ENCODE measurements around the gene RARB.

RARB gene

DNA sequence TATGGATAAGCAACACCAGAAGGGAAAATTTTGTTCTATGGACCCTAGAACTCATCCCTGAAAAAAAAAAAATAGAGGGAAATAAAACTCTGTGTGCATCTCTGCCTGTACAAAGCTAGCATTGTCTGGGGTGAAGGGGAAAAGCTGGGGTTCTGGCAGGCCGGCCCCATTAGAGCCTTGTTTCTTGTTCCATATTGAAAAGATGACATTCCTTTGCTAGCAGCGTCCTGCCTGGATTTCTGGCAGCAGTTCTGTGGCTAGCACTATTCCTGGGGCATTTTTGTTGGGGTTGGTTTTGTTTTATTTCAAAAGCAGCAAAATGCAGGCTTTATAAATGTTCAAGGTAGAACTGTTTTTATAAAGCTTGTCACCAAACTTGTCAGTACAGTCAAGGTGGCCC, 45.2 kb downstream of the RARB start:
- DNase-seq = no peak

DNA sequence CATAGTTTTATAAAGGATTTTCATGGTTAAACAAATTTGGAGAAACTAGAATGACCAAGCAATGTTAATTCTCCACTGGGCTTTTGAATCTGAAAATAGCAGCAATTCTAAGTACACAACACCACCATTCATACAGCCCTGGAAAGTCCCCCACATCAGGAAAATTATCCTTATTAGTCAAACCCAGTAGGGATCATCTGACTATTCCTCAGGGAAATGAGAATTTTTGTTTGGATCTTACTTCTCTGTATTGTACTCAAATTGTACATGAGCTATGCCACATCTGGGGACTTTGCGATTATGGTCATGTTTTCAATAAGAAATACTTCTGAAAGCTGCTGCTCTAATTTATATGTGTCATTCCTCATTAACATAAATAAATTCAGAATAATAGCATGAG, 46.0 kb downstream of the RARB start:
- no peak for DNase-seq

DNA sequence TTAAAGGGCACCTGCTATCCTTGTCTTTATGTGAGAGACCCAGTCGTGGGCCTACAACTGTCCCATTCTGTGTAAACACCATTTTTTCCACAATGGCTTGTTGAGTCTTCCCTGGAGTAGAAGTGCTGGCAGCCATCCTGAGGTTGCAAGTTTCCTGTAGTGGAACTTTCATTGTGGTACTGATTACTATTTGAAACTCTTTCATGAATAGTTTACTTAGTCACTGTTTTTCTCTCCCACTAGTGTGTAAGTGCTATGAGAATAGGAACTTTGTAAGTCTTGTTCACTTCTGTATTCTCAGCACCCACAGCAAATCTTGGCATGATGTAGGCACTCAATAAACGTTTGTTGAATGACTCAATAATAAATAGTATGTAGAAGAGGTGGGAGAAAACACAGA, 48.6 kb downstream of the RARB start:
- DNase-seq = no peak

DNA sequence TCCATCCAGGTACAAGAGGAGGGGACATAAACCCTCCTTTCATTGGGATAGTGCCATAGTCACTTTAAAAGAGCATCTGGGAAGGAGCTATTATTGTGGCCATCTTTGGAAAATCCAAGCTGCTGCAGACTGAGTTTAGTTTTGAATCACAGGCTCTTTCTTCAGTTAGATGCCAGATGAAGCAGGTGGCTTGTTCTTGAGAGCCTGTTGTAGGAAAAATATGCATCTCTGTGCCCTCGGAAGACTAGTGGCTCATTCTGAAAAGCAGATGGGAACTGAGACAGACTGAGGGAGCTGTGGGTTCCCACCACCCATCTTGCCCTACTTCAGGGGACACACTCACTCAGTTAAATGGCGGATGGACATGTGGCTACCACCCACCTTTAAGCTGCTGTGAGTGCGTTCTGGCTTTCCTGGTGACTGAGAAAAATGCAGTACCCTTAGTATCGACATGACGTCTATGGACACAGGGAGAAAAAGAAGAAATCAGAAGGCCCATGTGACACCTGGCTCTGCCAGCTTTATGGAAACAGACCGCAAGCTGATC, 50.2 kb downstream of the RARB start:
- no peak for DNase-seq

DNA sequence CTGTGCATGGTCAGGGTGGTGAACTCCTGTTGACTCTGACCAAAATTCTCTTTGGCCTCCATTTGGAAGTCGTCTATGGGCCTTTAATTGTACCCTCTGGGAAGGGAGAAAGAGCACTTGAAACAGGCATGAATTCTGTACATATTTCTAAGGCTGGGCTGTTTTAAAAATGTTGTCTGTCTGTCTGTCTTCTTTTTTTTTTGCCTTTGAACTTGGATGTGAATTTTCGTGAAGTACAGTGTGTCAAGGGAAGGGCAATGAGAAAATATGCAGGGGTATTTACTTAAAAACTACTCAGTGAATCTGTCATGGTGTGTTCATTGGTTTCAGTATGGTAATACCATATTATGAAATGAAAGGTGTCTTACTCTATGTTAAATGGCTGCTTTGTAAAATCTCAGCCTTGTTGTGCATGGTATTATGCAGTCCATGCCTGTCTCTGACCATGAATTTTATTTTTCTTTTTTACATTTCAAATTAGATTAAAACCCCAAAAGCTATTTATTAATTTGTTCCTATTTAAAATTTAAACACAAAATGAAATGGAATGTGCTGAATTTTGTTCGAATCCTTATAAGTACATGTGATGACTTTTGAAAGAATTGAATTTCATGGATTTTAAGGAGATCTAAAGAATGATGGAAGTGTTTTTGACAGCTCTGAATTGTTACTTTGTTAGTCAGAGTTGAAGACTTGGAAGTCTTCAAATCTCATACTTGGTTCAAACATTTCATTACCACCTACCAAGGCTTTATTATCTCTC, 51.1 kb downstream of the RARB start:
- DNase-seq = no peak

DNA sequence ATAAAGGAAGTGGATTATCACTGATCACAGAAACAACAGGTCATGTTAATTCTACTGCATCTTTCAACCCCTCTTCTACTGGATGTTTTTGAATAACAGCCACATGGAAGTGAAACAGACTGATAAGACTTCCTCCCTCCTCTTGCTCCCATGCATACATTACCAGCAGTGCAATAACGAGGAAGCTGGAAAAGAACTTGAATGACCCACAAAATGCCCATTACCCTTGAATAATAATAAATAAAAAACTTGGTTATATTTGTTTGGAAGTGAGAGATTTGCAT, 51.6 kb downstream of the RARB start:
- no peak for DNase-seq

DNA sequence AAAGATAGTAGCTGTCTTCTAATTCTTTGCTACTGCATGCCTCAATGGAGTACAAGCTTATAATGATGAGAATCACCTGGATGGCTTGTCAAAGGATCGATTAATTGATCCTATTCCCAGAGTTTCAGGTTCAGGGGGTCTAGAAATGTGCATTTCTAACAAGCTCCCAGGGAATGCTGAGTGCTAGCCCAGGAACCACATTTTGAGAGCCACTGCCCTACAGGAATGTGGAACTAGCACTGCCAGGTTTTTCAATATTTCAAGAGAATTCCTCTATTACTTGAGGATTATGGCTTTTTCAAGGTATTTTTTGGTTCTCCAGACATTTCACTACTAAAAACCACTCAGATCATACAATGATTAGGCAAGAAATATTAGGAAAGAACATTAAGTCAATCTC, 52.7 kb downstream of the RARB start:
- DNase-seq = no peak

DNA sequence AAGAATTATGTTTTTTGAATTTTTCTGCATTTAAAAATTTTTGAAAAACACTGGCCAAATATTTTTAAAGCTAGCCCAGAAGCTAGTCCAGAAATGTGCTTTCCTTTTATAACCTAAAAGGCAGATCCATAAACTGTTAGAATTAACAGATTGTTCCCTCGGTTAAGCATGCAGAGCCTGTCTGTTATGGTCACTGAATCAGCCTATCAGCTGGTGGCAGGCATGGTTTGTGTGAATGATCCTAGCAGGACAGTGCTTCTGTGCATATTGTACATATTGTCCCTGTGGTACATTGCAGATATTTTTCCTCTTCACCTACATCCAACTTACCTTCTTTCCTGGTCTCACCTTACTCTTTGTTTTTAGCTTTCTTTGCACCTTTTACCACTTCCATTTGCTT, 53.3 kb downstream of the RARB start:
- DNase-seq = no peak

DNA sequence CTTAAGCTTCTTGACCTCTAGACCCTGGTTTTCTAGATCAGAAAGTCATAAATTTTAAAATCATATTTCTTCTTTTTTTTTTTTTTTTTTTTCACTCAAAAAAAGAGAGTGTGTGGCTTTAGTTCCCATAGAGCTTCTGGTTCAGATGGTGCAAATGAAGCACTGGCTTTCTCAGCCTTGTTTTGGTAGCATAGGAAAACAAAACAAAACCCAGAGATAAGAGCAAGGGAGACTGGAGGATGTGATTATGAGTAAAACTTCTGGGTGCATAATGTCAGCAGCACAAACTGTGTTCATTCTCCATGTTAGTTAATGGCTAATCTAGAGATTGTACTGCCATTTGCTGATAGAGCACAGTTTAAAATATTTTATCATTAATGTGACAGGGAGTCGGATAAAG, 55.4 kb downstream of the RARB start:
- no peak for DNase-seq

DNA sequence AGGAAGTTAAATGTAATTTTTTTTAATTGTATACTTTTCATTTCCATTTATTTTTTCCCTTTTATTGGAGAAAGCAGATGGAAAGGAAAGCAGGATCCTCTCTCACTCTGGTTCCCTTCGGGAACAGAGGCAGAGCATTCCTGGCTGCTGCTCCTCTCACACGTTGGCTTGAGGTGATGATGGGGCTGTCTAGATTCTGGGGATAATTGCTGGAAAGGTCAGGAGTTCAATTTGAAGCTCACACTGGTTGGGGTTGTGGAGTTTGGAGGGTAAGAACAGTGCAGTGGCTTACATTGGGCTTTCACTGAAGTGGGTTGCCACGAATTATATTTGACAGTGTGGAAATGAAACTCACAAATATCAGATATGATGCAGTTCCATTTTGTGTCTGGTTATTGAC, 57.6 kb downstream of the RARB start:
- DNase-seq = no peak

DNA sequence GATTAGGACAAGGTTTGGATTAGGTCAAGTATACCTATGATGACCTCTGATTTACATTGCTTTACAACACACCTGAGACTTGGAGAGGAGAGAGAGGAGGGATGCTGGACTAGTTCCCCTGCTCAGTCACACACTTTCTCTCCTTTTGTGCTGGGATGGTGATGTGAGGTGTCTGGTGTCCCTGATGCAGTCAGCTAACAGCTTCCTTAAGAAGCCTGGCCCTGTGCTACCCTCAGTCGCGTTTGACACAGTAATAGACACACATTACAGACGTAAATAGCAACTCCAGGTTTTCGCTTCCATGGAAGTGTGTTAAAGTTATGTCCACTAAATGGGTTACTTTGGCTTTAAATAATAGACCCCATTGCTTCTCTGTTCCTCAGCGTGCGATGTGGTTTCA, 58.9 kb downstream of the RARB start:
- DNase-seq = no peak

DNA sequence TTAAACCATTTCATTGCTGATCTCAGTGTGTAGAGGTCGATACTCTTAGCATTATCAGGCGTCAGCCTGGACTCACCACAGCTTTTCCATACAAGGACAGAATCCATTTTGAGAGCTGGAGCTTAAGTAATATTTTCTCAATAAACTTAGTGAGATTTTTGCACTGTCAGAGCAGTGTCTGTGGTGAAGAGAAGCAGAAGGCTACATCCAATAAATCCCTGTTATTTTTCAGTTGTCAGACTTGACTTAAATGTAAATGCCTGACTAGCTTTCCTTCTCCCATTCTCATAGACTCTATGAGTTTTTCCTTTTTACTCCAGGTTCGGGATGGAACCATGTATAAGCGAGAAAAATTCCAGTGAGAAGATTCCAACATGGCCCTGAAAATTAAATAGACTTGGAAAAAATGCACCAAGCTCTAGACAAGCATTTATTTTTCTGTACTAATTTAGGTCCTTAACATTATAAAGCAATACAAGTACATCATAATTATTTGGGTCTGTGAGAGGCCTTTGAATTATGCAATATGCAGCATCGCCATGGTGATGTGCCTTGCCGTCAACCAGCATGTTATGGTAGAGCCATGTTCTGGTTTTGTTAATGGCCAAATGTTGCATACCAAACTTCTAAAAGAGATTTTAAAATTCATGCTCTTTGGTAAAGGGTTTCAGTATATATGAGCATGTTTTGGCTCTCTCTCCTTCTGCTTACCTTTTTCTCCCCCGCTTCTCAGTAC, 62.0 kb downstream of the RARB start:
- no peak for DNase-seq

DNA sequence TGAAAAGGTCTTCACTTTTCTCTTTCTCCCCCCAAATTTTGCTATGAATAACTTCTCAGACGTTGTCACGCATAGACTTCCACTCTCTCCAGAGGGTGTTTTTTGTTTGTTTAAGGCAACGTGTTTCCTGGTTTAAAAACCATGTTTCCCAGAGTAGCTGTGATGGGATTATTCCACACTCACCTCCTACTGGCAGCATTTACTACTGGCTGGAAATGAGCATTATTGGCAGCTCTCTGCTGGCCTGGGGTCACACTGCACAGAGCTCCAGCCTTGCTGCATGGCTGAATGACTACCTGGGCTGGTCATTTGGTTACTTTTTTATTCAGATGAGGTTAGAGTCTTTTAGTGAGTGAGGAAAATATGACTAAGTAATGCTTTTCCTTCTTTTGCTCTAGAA, 65.2 kb downstream of the RARB start:
- no peak for DNase-seq

DNA sequence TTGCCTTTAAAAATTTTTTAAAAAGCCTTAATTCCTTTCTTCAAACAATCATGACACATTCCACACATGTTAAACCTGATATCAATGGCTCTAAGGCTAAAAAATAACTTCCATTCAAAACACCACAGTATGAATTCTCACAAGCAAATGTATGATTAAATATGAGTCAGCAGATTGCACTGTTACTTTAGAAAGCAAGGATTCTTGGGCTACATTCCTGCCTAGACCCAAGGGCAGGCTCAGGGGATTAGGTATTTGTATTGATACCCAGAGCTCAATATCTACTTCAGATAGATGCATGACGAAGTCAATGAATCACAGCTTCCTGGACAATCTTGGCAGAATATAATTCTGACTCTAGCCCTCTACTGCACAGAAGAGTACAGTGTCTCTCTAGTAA, 65.7 kb downstream of the RARB start:
- DNase-seq = no peak

DNA sequence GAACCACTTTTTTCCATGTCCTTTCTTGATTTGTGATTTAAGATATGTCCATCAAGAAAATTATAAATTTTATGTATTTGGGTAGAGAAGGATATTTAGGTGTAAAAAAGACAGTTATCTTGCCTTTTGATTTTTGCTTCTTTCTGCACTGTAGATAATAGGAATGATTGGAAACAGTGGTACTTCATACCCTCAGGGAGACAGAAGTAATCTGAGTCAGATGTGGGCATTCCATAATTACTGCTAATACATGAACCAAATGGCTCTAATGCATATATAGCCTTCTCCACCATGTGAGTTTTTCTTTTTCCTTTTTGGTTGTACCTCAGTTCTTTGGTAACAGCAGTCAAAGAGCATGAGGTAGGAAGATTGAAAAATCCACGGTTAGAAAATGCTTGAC, 67.2 kb downstream of the RARB start:
- DNase-seq = no peak

DNA sequence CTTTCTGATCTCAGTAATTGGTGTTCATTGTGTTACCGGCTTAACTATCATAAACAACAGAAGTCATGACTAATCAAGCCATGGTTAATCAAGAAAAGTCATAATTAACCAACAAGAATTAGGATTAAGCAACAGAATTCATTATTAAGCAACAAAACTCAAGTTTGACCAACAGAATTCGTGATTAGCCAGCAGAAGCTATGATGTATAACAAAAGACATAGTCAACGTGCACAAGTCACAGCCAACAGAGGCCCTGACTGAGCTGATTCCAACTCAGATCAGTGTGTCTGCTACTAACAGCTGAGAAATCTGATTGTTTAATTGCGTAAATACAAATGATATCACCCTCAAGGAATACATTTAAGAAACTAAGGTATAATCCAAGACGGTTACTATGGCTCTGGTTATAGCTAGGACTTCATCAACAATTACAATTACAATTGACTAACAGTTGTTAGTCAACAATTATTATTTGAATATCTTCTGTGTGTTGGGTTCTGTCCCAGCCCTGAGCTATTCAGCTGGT, 67.7 kb downstream of the RARB start:
- no peak for DNase-seq

DNA sequence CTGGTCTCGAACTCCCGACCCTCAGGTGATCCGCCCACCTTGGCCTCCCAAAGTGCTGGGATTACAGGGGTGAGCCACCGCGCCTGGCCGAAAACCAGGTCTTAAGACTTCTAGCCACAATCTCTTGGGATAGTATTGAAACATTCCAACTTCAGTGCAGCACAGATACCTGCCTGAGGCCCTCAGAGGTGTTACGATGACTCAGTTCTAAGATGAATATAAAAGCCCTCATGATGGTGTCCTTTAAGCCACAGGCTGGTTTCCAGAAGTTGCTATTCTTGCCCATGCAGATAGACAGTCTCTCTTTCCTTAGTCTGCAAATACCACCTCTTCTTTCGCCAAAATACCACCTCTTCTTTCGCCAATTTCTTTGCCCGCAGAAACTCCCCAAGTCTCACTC, 69.0 kb downstream of the RARB start:
- DNase-seq = no peak

DNA sequence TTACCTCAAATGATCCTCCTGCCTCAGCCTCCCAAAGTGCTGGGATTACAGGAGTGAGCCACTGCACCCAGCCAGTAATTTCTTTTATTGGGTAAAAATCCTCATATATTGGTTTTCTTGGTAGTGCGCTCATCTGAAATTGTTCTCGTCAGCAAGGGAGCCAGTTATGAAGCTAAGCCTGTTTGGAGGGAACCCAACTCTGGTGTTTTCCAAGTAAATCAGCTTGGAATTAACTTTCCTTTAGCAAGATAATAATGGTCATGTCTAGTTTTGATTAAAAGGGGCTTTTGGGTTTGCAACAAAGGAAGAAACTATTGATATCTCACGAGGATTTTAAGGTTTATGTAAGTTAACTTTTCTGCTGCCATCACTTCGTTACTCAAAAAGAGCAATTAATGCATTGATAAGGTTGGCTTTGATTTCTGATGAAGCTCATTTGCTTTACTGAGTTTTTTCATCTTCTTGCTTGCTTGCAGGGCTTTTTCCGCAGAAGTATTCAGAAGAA, 72.7 kb downstream of the RARB start:
- no peak for DNase-seq

DNA sequence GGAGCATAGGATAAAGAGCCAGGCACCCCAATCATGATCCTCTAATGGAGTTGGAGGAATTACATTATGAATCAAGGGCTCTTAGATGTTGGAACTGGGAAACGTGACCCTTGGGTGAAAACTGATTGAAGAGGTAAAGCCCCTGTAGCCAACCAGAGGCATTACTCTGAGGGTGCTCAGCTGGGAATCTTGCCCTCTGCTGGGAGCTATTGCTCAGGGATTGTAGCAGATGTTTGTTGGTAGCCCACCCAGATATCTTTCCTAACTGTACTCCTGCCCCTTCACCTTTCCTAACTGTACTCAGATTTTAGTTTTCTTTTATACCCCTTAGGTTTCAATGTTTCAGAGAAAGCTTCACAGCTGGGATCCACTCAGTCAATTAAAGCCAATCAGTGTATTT, 74.2 kb downstream of the RARB start:
- DNase-seq = no peak

DNA sequence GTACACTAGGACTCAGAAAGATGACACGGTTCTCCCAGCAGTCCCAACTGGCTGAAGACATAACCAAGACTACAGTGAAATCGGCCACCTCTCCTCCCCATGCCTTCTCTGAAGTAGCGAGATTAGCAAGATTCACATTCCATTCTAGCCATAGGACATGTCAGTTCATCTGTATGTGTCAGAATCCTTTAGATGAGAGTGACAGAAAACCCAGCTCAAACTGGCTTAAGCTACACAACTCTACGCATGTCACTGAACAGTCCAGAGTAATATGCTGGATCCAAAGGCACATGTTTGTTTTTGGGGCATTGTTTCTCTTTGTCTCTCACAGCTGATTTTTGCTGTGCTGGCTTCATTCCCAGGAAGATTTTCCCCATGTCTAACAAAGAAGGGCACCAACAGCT, 75.8 kb downstream of the RARB start:
- no peak for DNase-seq

DNA sequence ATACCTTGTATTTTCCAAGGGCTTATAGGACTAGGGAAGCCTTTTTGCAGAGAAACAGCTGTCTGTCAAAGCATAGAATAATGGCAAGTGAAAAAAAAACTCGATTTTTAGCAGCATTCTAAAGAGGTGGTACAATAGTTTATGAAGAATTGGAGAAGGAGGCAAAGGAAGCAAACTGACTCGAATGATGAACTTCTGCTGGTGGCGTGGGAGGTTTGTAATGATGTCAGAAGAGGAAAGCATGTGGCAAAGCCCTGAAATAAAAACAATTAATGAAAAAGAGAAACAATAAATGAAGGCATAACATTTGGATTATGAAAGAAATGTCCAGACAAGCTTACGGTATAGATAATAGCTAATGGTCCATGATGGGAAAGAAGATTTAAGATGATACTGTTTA, 77.5 kb downstream of the RARB start:
- no peak for DNase-seq

DNA sequence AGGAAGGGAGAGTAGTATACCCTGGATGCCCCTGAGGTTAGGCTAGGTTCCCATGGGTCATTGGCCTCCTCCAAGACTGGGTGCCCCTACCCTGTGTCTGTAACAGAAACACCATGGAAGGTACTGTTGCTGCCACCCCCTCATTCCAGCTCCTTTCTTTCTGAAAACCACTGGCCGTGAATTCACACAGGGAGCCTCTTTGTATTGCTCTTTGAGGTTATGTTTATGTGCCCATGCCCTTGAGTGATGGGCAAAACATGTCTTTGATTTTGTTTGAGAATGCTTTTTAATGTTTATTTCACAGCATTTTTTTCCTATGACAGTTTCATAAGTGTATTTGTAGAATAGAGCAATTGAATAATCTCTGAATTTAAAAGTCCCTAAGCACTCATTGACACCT, 79.7 kb downstream of the RARB start:
- DNase-seq = no peak

DNA sequence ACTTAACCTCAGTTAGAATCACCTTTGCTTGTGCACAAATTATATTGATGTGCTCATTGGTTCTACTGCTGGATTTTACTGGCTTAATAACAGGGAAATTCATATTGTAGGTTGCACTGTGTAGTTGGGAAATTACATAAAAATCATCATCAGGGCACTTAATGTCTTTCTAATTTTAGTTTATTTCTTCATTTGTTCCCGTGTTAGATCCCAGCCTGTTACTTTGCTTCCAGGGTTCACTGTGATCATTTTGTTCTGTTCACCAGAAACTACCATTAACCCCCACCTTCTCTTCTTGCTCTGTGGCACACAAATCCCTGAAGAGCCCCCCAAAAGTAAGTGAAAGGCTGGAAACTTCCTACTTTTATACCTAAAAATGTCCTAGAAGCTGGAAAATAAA, 80.4 kb downstream of the RARB start:
- DNase-seq = no peak

DNA sequence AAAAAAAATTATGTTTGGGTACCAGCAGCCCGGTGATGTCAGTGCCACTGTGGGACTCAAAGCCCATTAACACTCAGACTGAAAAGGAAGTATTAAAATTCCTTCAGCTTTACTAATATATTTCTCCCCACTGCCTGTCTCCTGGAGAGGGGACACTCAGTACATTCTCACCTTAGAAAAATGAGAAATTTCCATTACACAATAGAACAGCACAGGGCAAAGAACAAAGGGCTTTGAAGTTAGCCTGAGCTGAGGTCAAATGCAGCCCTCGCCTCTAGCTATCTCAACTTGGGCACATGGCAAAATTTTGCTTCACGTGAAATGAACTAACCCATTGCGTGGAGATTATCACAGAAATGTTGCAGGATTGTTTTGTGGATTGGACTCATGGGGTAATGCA, 80.8 kb downstream of the RARB start:
- no peak for DNase-seq

Measured in NCI-H2029 treated with DMSO at 0.1 percent for 48 hours (cell line).